Stimulated activated naive CD8-positive, alpha-beta T cell treated with anti-CD3 and anti-CD28 coated beads, Interleukin-15, Interleukin-2, amounts not matched to agents 100 U/mL and 50 U/mL, for 24 hours (primary cell): ENCODE results near the gene JMJD4.
"Not testable (repeated sequence)": the region's sequence is repeated elsewhere in the genome, so short reads cannot be mapped to it uniquely, and the experiment has no call there.

Experiments
- ATAC-seq: fragments of 150-1000 bp; cut with Tn5 transposase; one replicate; pipeline ENCODE4 v1.10.0; 2021
- DNase-seq: peaks from one replicate; pipeline ENCODE4 v3.0.0; 2021

JMJD4 gene

GRCh38 chr1:227732586-227733308 is 2.4 kb downstream of the JMJD4 start:
- DNase-seq (no peak), ATAC-seq (no peak)

DNA sequence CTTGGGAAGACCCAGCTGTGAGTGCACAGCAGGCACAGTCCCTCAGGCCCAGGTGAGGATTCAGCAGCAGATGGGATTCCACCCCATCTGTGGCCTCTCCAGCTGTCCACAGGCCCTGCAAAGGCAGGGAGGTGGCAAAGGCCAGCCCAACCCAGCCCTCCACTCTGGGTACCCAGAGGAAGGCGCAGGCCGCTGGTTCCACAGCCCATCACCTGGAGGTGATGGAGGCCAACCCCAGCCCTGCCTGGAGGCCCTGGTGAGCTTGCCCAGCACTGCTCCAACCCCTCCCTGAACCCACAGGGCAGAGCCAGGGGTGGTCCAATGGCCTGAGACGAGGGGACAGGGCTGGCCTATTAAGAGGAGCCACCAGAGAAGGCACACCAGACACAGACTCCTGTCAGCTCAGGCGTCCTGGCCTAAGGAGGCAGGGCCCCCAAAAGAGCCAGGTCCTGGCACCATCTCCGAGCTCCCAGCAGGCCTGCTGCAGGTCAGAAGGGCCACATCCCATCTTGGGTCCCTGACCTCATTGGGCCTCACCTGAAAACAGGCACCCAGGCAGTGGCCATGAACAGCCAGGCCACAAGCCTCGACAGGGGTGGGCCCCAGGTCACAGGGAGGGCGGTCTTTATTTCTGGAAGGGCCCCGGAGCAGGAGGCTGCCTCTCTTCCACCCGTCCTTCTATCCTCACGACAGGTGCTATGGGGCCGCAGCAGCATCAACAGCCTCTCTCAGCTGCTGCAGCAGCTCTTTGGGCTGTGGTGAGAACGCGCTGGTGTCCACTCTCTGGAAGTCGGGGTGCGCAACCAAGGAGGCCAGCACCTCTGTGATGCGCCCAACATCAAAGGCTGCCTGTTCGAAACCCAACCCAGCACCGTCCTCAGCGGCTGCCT is 3.2 kb downstream of the JMJD4 start:
- no peak for DNase-seq
- ATAC-seq, result no peak

GRCh38 chr1:227731241-227731677 is 3.8 kb downstream of the JMJD4 start:
- ATAC-seq, result no peak
- no peak for DNase-seq

- no peak for DNase-seq
Observed at GRCh38 chr1:227730630-227731151, 4.4 kb downstream of the JMJD4 start.

DNA sequence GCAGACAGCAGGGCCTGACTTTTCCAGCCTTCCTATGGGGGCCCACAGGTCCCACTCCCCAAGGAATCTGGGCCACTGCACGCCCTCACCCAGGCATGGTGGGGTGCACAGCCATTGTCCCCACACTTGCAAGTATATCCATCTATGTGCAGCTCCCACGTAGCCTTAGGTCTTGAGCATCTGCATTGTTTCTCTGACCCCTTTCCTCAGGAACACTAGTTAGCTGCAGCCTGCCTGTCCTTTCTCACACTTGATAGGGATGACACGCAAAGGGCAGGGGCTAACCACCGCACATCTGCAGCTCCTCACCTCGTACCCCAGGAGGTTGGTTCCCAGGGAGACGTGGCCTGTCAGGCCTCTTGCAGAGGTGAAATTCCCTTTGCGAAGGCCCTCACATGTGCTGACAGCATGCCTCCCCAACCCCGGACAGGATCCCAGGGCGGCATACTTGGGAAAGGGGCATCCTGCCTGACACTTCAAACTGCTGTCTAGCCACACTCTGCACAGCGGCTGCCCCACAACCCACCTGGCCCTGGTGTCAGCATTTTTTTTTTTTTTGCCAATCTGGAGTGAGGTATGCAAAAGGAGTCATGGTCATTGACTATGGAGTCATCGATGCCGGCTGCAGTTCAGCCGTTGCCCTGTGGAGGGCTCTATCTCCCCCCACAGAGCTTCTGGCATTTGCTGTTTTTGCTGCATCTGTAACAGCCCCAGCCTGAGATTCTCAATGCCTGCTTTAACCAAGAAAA is 5.0 kb downstream of the JMJD4 start:
- ATAC-seq (no peak), DNase-seq (peak; percentile 56)

More at GRCh38 chr1:227730630-227731151, 4.4 kb downstream of the JMJD4 start:
- ATAC-seq, result no peak

DNA sequence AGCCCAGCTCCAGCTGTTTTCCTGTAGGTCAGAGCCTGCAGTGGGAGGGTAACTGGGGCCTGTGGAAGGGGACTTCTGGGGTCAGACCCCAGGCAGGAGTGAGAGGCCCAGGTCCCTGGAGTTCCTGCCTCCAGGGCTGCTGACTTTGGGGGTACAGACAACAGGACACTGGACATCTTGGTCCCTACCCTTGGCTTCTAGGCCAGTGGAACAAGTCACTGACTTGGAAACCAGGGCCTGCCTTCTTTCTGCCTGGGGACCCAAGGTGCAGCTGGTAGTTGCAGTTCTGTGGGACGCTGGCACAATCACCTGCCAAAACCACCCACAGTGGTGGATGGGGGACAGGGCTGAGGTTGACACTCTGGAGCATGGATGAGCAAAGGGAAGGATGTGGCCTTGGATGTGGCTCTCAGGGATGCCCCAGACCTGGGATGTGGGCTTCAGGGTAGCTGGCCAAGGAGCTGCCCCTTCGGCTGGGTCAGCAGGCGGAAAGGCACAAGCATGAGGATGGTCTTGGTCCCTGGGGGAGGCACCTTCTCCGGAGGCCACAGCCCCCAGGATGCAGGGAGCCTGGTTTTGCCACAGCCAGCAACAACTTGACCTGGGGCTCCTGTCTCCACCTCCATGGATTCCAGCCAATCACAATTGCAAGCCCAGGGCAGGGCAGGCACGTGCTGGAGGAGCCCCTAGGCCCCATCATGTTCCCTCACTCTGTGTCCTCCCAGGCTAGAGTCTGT is 5.8 kb downstream of the JMJD4 start:
- DNase-seq (no peak), ATAC-seq (no peak)

DNA sequence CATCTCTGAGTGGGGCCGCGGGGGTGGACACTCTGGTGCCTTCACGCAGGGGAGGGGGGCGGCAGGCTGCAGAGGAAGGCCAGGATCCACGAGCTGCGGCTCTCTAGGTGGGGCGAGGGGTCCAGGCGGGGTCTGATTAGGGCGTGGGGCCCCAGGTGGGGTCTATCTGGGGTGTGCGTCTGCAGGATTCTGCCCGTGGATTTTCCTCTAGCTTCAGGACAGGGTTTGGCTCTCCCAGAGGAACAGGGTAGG is 6.3 kb downstream of the JMJD4 start:
- DNase-seq (no peak), ATAC-seq (no peak)

DNA sequence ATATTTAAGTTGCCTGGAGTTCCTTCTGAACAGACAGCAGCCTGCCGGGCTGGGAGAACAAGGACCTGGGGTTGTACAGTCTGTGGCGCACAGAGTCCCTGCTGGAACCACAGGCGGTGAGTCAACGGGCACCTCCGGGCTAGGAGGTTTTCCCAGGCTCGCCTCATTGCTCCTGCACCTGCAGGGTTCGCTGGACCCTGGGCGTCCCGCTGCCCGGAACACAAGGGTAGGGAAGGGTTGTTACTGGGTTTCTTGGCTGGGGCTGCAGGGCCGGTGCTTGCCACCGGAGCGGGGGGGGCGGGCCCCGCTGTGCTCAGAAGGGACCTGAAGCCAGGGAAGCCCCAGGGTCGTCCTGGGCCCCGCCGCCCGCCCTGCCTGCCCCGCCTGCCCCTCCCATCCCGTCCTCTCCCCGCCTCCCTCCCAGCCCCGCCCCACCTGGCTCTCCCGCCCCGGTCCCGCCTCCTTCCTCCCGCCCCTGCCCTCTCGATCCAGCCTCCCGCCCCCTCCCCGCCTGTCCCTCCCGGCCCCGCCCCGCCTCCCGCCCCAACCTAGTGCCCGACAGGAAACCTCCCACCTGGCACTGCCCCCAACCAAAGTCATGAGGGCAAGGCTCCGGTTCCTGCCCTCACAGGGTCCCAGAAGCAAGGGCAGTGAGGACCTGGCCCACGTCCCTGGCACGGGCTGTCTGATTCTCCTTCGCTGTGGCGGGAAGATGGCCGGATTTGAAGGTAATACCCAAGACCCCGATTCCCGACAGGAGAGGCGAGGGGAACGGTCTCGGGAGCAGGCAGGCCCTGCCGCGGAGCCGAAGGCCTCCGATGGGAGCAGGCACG is 6.8 kb downstream of the JMJD4 start:
- peak; percentile 76 for DNase-seq

GRCh38 chr1:227726924-227727599 is 8.0 kb downstream of the JMJD4 start:
- no peak for ATAC-seq

More for the DNA sequence above, 6.8 kb downstream of the JMJD4 start:
- ATAC-seq, result peak; percentile 55

GRCh38 chr1:227726318-227726717 is 8.8 kb downstream of the JMJD4 start:
- DNase-seq (no peak), ATAC-seq (no peak)

More at GRCh38 chr1:227726924-227727599, 8.0 kb downstream of the JMJD4 start:
- no peak for DNase-seq

DNA sequence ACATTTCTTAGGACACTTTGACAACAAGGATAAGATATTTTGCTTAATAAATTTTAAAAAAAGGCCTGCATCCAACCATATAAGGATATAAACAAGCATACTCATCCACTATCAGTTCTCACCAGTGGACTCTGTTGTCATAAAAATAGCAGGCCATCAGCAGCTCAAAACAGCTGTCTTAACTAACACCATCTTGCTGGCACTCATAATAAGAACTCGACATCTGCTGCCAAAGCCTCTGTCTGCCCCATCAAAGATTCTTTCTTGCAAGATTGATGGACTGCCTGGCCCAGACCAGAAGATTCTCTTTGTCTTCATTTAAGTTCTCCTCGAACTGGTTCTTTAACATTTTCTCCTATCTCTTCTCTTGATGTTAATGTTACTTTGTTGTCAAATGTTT is 10.1 kb downstream of the JMJD4 start:
- ATAC-seq (no peak), DNase-seq (no peak)

DNA sequence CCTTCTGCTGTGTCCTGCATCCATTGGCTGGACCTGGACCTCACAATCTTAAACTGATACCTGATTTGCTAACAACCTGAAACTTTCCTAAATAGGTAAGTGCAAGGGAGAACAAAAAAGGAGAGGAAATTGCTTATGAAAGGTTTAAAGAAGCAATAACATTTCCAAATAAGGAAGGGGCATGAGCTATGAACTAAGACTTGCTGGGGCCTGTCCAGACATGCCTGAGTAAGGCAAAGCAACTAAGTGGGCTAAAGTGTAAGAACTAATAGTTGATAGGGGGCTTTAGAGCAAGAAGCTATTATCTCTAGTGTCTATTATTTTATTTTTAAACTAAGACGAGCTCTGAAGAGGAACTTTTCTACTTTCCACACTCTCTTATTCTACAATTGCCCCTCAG is 11.6 kb downstream of the JMJD4 start:
- no peak for DNase-seq
- no peak for ATAC-seq

DNA sequence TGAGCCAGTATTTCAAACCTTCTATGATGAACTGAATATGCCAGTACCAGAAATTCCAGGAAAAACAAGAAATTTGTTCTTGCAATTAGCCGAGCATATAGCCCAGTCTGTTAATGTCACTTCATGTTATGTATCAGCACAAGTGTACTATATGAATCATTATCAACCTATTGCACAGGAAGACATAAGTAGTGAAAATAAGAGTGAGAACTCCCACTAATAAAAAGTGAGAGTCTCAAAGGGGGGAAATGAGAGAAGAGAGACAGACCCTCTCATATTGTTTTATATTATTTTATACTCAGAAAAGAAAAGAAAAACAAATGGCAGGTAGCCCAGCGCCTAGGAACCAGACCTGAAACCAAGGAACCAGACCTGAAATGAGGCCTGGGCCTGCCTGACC is 16.2 kb downstream of the JMJD4 start:
- DNase-seq, result no peak

GRCh38 chr1:227712648-227713047 is 22.5 kb downstream of the JMJD4 start:
- no peak for DNase-seq
- ATAC-seq, result no peak

More for the DNA sequence above, 16.2 kb downstream of the JMJD4 start:
- ATAC-seq, result no peak

- not testable (repeated sequence) for DNase-seq, ATAC-seq
Observed at GRCh38 chr1:227710474-227710873, 24.6 kb downstream of the JMJD4 start.

DNA sequence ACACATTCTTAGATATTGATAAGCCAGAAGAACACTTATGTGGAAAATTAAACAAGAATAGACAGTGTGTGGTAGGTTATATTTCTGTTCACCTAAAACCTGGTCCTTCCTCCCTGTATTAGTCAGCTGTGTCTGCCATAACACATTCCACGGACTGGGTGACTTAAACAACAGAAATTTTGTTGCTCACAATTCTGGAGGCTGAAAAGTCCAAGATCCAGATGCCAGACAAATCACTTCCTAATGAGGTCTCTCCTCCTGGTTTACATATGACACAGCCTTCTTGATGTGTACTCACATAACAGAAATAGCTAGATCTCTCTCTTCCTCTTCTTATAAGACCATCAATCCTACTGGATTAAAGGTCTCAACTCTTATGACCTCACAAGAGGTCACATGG is 25.7 kb downstream of the JMJD4 start:
- ATAC-seq, result no peak

DNA sequence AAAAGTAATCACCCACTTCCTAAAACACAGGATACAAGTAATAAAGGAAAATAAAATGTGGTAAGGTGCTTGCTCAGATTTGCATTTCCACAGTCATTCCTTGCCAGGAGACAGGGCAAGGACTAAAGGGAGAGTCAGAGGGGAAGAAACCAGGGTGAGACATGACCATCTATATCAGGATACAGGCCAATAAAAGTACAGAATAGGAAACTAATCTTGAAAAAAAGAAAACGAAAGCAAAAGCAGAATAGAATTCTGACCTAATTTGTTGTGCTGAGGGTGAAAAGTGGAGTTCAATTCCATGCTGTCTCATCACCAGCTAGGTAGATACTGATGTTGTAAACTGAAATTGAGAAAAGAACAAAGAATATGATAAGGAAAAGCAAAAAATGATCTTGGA is 27.3 kb downstream of the JMJD4 start:
- DNase-seq, result no peak
- no peak for ATAC-seq

More for the DNA sequence above, 25.7 kb downstream of the JMJD4 start:
- DNase-seq, result no peak

GRCh38 chr1:227701631-227702030 is 33.5 kb downstream of the JMJD4 start:
- not testable (repeated sequence) for ATAC-seq, DNase-seq

DNA sequence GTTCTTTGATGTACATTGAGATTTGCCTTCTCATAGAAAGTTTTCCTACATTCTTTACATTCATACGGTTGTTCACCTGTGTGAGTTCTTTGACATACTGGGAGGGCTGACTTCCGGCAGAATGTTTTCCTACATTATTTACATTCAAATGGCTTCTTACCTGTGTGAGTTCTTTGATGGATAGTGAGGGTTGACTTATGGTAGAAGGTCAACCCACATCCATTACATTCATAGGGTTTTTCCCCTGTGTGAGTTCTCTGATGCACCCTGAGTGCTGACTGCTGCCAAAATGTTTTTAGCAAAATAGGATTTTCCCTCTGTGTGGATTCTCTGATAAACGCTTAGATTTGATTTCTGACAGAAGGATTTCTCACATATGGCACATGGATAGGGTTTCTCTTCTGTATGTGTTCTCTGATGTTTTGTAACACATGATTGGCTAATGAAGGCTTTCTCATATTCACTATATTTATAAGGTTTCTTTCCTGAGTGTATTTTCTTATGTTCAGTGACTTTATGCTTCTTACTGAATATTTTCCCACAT is 37.7 kb downstream of the JMJD4 start:
- DNase-seq, result no peak
- no peak for ATAC-seq

- no peak for DNase-seq
- ATAC-seq, result no peak
Observed at GRCh38 chr1:227685807-227686206, 49.3 kb downstream of the JMJD4 start.
